ENCODE results near the gene BACH1.

- TF ChIP-seq CTCF (IDR thresholded peaks at IDR 0.05 in 8 of 11, conservative IDR thresholded peaks at IDR 0.05 in 3 of 11) (no peak), POLR2A (IDR thresholded peaks at IDR 0.05) (no peak)
Observed at GRCh38 chr21:29288239-29288638, 10.5 kb upstream of the BACH1 start.
